SU-DHL-6 (cell line): ENCODE measurements around the gene FAT1.
"Not testable (repeated sequence)": the region's sequence is repeated elsewhere in the genome, so short reads cannot be mapped to it uniquely, and the experiment has no call there.

Experiments used
- EZH2phosphoT487 ChIP-seq: fragments of 200-600 bp; sonication (generic), shearing (Covaris generic); conservative IDR thresholded peaks from 2 replicates; pipeline ENCODE4 v1.6.1; 2018; ENCODE audit warnings: mild to moderate bottlenecking, antibody characterized with exemption, low read length, moderate library complexity, mixed read lengths
- TF ChIP-seq, protein P1 (sequence below): fragments of 200-600 bp; sonication (generic); IDR thresholded peaks from one replicate; pipeline ENCODE4 v1.5.1; 2017; ENCODE audit warnings: antibody characterized with exemption, mild to moderate bottlenecking, low read length, moderate library complexity; ENCODE audit not compliant: insufficient read depth, poor library complexity, severe bottlenecking

DNA sequence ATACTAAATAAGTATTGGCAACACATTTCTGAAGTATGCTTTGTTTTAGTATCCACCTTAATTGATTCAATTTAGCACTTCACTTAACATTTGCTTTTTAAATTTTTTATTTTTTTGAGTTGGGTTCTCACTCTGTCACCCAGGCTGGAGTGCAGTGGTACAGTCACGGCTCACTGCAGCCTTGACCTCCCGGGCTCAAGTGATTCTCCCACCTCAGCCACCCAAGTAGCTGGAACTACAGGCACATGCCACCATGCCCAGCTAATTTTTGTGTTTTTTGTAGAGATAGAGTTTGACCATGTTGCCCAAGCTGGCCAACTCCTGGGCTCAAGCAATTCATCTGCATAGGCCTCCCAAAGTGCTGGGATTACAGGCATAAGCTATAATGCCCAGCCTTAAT is 38.3 kb upstream of the FAT1 start:
- TF ChIP-seq, protein P1, sequence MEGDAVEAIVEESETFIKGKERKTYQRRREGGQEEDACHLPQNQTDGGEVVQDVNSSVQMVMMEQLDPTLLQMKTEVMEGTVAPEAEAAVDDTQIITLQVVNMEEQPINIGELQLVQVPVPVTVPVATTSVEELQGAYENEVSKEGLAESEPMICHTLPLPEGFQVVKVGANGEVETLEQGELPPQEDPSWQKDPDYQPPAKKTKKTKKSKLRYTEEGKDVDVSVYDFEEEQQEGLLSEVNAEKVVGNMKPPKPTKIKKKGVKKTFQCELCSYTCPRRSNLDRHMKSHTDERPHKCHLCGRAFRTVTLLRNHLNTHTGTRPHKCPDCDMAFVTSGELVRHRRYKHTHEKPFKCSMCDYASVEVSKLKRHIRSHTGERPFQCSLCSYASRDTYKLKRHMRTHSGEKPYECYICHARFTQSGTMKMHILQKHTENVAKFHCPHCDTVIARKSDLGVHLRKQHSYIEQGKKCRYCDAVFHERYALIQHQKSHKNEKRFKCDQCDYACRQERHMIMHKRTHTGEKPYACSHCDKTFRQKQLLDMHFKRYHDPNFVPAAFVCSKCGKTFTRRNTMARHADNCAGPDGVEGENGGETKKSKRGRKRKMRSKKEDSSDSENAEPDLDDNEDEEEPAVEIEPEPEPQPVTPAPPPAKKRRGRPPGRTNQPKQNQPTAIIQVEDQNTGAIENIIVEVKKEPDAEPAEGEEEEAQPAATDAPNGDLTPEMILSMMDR = not testable (repeated sequence)
- TF ChIP-seq EZH2phosphoT487 = not testable (repeated sequence)
